Aorta (tissue), 5 donors: Measurements from ENCODE around the gene KIF1A. TPM values are rescaled to one million over a fixed set of nuclear protein-coding genes. Genes with fewer than 3 reads are reported as not detected.
A peak's percentile ranks its signal among the peaks of the same experiment; 100 is the strongest.
"Not testable (repeated sequence)": the region's sequence is repeated elsewhere in the genome, so short reads cannot be mapped to it uniquely, and the experiment has no call there.

Experiments used
- ATAC-seq: fragments of 200-7000 bp; cut with Tn5 transposase; one replicate; pipeline ENCODE4 v1.9.1; 2022; ENCODE audit warnings: moderate library complexity; ENCODE audit not compliant: low FRiP score
- DNase-seq, 2 donors: peaks; one replicate each; pipeline ENCODE4 v3.0.0-alpha.2; 2020
- H3K27ac ChIP-seq, 2 donors: one replicate each; pipeline ENCODE4 v1.5.1; 2013; ENCODE audit warnings: low read length in 2 of 2, mild to moderate bottlenecking in 2 of 2, moderate library complexity in 2 of 2, control low read depth in 1 of 2, inconsistent platforms in 1 of 2, low read depth in 1 of 2
- H3K27me3 ChIP-seq, 2 donors: one replicate each; pipeline ENCODE4 v1.6.1; 2013; ENCODE audit warnings: control low read depth in 1 of 2, low read length in 1 of 2, mild to moderate bottlenecking in 1 of 2, moderate library complexity in 1 of 2; ENCODE audit not compliant: insufficient read depth in 2 of 2, control insufficient read depth in 1 of 2
- H3K36me3 ChIP-seq, 2 donors: one replicate each; pipeline ENCODE4 v1.6.1; 2013; ENCODE audit warnings: control low read depth in 1 of 2, low read length in 1 of 2, mild to moderate bottlenecking in 1 of 2; ENCODE audit not compliant: insufficient read depth in 2 of 2, control insufficient read depth in 1 of 2
- H3K4me1 ChIP-seq, 2 donors: one replicate each; pipeline ENCODE4 v1.6.1; 2013; ENCODE audit warnings: low read length in 2 of 2, control low read depth in 1 of 2, mild to moderate bottlenecking in 1 of 2, moderate library complexity in 1 of 2; ENCODE audit not compliant: insufficient read depth in 2 of 2, control insufficient read depth in 1 of 2
- H3K4me3 ChIP-seq, 2 donors: one replicate each; pipeline ENCODE4 v1.5.1; 2013; ENCODE audit warnings: low read length in 2 of 2, control low read depth in 1 of 2, mild to moderate bottlenecking in 1 of 2
- H3K9me3 ChIP-seq: one replicate; pipeline ENCODE4 v1.6.1; 2013; ENCODE audit warnings: mild to moderate bottlenecking, low read length; ENCODE audit not compliant: control insufficient read depth
- WGBS, 2 donors: extraction: QIAGEN DNeasy Blood & Tissue Kit; methylation state at CpG; one replicate each; pipeline ENCODE4 v1.1.7; 2013; 5-methylcytosine and 5-hydroxymethylcytosine counted together
- intact Hi-C, 2 donors: fragments of 100-400 bp; cut with DNase I; formaldehyde crosslinking; loops; one replicate each; pipeline versions ENCODE4 v1.14.2 to v1.15.0; 2022
- polyA plus RNA-seq, 2 donors: library from polyadenylated mRNA; stranded (reverse); fragments of 200-250 nt; gene quantifications; one replicate each; pipeline ENCODE4 v1.2.3, GENCODE V29; 2013
- total RNA-seq, 2 donors: library from RNA; stranded (reverse); fragmentation: NEBNext Ultra II Directional; extraction: Animal tissue kit (Norgen Biotek cat#: 25700); gene quantifications; one replicate each; pipeline ENCODE4 v1.2.1, GENCODE V29; 2021
- donor health status: healthy with polysubstance abuse.
- donor health status: Bipolar disorder and iron deficiency.
- donor health status: DM: no; HTN: no; CAD: no.
- donor health status: DM: no; HTN: no; CAD: no.
- donor health status: DM: yes; HTN: yes; CAD: no.

Gene KIF1A
- total and polyA plus RNA-seq, 4 donors, result 0.25 to 0.78 (median 0.72) TPM; not detected in 1

DNA sequence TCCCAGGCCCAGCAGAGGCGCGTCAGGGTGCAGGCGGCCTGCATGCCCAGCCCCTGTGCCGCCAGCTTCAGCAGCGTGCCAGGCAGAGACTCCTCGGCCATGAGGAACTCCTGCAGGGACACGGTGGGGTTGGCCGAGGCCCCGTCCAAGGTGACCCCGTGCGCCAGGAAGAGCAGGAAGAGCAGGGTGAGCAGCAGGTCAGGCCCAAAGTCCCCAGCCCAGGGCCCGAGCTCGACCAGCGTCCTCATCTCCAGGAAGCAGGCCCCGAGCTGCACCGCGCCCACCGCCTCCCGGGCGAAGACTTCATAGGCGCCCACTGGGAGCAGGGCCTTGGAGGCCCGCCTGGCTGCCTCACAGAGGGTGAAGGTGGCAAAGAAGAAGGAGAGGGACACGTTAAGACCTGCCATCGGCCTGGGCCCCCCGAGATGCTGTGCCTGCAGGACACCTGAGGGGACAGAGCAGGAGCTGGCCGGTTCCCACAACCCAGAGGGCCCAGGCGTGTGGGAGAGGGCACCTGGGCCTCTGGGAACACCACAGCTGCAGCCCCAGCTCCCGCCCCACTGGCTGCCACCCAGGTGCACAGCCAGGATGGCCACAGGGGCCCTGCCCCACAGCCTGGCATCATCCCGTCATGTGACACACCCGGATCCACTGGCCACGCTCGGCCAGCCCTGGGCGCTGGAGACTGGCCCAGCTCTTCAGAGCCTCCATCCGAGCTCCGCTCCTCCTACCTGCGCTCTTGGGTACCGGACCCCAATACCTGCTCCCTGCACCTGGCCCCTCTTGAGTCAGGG lies 137.4 kb downstream of the KIF1A start, which contains the start of gene AQP12B:
Gene AQP12B (minus strand): TSS at position 455 of the 794 bp plus-strand sequence. CDS start 48 bp downstream, at position 407.
- intact Hi-C loops, H3K27ac ChIP-seq, H3K4me1 ChIP-seq, H3K36me3 ChIP-seq, H3K4me3 ChIP-seq, H3K9me3 ChIP-seq, H3K27me3 ChIP-seq: not testable (repeated sequence)
- WGBS, 2 donors, result 87 to 89% methylated on average over 20 to 35 of the region's 37 CpGs
- DNase-seq, result peak in 1 of 2 donors; percentile 59
- ATAC-seq, result peak; percentile 9

DNA sequence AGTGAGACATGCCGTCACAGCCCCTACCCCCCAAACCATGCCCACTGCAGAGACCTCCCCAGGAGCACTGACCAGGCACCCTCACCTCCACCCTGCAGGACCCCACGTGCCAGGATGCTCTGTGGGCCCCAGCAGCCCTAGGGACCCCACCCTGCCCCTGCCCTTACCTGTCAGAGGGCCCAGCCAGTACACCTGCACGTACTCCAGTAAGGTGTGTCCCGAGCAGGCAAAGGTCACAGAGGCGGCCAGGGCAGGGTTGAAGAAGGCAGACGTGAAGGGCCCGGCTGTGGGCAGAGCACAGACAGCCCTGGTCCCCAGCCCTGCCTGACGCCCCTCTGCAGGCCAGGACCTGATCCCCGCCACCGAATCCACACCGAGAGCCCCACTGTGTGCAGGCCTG lies 139.8 kb downstream of the KIF1A start:
- H3K27me3 ChIP-seq, ATAC-seq, H3K4me1 ChIP-seq, H3K27ac ChIP-seq, H3K4me3 ChIP-seq, H3K36me3 ChIP-seq, intact Hi-C loops, H3K9me3 ChIP-seq, DNase-seq: not testable (repeated sequence)
- 41 to 43% methylated on average over 2 of the region's 11 CpGs for WGBS, 2 donors

DNA sequence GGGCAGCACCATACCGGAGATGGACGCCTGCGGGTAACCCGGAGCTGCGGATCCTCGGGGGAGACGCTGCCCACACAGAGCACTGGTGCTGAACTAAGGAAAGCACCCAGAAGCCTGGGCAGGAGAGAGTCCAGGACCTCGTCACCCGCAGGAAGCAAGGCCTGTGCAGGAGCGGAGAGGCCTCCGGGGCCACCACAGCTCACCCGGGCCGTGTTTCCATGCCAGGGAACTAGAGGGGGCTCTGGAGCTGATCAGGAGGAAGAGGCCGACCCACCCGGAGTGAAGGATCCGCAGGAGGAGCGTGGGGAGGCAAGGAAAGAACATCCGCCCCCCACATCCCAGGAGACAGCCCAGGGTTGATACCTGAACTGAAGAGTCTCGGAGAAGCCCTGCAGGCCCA lies 141.1 kb downstream of the KIF1A start:
- H3K4me1 ChIP-seq, DNase-seq, H3K36me3 ChIP-seq, H3K9me3 ChIP-seq, H3K4me3 ChIP-seq, H3K27me3 ChIP-seq, ATAC-seq, H3K27ac ChIP-seq, intact Hi-C loops: not testable (repeated sequence)
- no CpG with 5 or more reads among the region's 19 CpGs for WGBS, 2 donors

DNA sequence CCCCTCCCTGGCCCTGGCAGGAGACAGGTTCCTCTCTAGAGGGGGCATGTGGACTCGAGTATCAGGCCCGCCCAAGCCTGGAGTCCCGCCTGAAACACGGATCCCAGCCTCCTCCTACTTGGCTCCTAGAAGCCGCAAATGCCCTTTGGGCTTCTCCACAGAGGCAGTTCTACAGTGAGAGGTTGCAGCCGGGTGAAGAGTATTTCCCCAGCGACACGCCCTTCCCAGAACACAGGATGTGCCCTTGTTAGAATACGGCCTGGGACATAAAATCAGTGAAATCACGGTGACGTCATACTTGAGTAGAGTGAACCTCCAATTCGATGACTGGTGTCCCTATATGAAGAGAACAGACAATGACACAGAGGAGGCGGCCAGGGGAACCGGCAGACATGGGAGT lies 142.0 kb downstream of the KIF1A start:
- H3K4me1 ChIP-seq, H3K27ac ChIP-seq, H3K9me3 ChIP-seq, DNase-seq, H3K27me3 ChIP-seq, H3K36me3 ChIP-seq, H3K4me3 ChIP-seq, intact Hi-C loops, ATAC-seq: not testable (repeated sequence)
- WGBS, 2 donors, result 78 to 95% methylated on average over 4 to 6 of the region's 14 CpGs

DNA sequence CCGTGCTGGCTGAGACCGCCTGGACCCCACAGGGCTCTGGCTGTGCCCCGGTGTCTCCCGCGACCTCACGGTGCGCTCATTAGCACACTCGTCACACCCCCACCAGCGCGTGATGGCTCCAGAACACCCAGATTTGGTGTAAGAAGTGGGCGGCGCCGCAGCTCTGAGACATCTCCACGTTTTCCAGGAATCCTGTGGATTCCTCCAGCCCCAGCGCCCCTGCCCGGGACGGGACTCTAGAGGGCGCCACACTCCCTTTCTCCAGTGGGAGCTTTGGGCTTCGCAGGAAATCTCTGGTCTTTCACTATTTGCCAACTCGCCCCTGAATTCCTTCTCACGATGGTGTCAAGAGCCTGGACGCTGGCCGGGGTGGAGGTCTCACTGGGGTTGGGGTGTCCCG lies 144.7 kb downstream of the KIF1A start:
- intact Hi-C loops, DNase-seq, H3K4me1 ChIP-seq, H3K27me3 ChIP-seq, H3K27ac ChIP-seq, H3K4me3 ChIP-seq, H3K9me3 ChIP-seq, H3K36me3 ChIP-seq, ATAC-seq: not testable (repeated sequence)
- no CpG with 5 or more reads among the region's 24 CpGs for whole genome bisulfite sequencing, 2 donors

DNA sequence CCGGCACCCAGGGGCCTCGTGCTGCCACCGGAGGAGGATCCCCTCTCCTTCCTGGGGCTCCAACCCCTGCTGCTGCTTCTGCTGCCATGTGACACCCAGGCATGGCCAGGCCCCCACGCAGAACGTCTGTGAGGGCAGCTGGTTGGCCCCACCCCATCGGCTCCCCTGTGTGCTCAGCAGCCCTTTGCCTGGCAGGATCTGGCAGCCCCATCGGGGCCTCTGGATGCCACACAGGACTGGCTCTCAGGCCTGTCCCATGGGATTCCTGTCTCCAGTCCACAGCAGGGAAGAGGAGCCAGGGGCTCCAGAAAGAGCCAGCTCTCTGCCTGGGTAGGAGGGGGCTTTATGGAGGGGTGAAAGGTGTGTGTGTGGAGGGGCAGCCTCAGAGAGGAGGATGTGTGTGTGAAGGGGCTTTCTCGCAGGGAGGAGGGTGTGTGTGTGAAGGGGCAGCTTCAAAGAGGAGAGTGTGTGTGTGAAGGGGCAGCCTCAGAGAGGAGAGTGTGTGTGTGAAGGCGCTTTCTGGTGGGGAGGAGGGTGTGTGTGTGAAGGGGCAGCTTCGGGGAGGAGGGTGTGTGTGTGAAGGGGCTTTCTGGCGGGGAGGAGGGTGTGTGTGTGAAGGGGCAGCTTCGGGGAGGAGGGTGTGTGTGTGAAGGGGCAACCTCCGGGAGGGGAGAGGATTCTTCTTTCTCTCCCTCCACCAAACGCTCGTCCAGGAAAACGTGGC lies 145.4 kb downstream of the KIF1A start:
- H3K36me3 ChIP-seq, H3K4me3 ChIP-seq, H3K4me1 ChIP-seq, H3K27me3 ChIP-seq, H3K27ac ChIP-seq, ATAC-seq, H3K9me3 ChIP-seq, intact Hi-C loops: not testable (repeated sequence)
- 24 to 27% methylated on average over 10 to 12 of the region's 16 CpGs for WGBS, 2 donors
- DNase-seq, result peak in 1 of 2 donors; percentile 61

DNA sequence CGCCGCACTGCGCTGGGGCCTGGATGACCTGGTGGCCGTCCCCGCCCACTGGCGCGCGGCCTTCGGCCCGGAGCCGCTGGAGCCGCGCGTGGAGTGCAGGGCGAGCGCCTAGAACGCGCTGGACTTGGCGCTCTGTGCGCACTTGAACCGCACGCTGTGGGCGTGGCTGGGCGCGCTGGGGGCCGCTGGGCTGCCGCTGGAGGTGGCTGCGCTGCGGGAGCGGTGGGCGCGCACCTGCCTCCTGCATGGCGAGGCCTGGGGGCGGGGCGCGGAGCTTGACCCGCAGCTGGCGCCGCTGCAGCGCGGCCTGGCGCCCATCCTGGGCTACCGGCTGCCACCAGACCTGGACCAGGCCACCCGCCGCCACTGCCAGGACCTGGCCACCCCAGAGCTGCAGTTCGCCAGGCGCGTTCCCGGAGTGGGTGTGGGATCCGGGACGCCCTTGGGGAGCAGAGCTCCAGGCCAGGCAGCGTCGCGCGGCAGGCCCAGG lies 147.3 kb downstream of the KIF1A start:
- intact Hi-C loops, result no loop called here
- ATAC-seq, result no peak
- peak in 1 of 2 donors; percentile 44 for DNase-seq
- Histone ChIP-seq H3K36me3 (no peaks in the 10 kb centered on the region), H3K4me3 (no peak overlapping the region), H3K9me3 (no peaks in the 10 kb centered on the region), H3K27ac (no peak overlapping the region), H3K4me1 (no peaks in the 10 kb centered on the region), H3K27me3 (no peaks in the 10 kb centered on the region)
- WGBS, 2 donors, result 2 to 3% methylated on average over 20 to 55 of the region's 55 CpGs

DNA sequence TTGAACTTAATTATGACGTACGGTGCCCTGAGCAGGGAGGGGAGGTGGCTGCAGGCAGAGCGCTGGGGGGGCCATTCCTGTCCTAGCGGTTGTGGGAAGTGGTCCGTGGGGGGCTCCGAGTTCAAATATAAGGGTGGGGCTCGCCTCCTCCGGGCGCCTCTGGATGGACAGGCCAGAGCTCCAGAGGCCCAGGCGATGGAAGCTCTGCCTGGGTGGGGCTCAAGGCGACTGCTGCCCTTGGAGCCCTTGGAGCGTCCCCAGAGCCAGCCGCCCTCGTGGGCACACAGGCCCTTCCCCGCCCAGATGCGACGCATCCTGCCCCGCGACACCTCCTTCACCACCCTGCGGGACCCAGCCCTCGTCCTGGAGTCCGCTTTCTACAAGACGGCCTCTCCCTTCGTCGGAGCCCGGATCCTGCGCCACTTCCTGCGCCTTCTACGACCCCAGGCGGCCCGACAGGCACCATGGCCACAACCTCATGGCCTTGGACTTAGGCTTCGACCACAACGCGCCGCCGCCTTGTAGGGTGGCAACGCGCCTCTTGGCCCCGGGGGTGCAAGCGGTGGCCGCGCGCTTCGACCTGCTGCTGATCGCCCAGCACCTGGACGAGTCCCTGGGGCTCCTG lies 147.8 kb downstream of the KIF1A start:
- WGBS, 2 donors, result 38 to 50% methylated on average over 44 to 46 of the region's 46 CpGs
- ATAC-seq (no peak), DNase-seq (peak in 1 of 2 donors; percentile 69)
- intact Hi-C loops, result no loop called here
- H3K4me1 ChIP-seq, result no peaks in the 10 kb centered on the region
- no peak overlapping the region for H3K27ac ChIP-seq
- H3K36me3 ChIP-seq, result no peaks in the 10 kb centered on the region
- H3K9me3 ChIP-seq, result no peaks in the 10 kb centered on the region
- no peaks in the 10 kb centered on the region for H3K27me3 ChIP-seq
- H3K4me3 ChIP-seq, result no peak overlapping the region
